Measurements from ENCODE around the gene SDSL. TPM values are rescaled to one million over a fixed set of nuclear protein-coding genes. Genes with fewer than 3 reads are reported as not detected.

The SDSL gene
- total RNA-seq, 1 experiment from 2014 or later, result 0.52 TPM

DNA sequence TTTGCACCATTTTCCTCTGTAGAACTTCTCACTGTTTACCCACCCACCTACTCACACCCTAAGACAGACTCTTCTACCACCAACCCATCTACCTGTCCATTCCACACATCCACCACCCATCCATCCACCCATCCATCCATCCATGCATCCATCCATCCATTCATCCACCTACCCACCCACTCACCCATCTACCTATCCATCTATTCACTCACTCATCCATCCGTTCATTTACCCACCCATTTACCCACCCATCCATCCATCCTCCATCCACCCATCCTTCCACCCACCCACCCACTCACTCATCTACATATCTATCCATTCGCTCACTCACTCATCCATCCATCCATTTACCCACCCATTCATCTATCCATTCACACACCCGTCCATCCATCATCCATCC, 48.7 kb upstream of the SDSL start (continued):
- TF ChIP-seq, protein P1, sequence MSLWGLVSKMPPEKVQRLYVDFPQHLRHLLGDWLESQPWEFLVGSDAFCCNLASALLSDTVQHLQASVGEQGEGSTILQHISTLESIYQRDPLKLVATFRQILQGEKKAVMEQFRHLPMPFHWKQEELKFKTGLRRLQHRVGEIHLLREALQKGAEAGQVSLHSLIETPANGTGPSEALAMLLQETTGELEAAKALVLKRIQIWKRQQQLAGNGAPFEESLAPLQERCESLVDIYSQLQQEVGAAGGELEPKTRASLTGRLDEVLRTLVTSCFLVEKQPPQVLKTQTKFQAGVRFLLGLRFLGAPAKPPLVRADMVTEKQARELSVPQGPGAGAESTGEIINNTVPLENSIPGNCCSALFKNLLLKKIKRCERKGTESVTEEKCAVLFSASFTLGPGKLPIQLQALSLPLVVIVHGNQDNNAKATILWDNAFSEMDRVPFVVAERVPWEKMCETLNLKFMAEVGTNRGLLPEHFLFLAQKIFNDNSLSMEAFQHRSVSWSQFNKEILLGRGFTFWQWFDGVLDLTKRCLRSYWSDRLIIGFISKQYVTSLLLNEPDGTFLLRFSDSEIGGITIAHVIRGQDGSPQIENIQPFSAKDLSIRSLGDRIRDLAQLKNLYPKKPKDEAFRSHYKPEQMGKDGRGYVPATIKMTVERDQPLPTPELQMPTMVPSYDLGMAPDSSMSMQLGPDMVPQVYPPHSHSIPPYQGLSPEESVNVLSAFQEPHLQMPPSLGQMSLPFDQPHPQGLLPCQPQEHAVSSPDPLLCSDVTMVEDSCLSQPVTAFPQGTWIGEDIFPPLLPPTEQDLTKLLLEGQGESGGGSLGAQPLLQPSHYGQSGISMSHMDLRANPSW (CRISPR knock-in tag; conservative IDR thresholded peaks at IDR 0.05; ENCODE audit: low read depth), result no peak
- TF ChIP-seq, protein P2, sequence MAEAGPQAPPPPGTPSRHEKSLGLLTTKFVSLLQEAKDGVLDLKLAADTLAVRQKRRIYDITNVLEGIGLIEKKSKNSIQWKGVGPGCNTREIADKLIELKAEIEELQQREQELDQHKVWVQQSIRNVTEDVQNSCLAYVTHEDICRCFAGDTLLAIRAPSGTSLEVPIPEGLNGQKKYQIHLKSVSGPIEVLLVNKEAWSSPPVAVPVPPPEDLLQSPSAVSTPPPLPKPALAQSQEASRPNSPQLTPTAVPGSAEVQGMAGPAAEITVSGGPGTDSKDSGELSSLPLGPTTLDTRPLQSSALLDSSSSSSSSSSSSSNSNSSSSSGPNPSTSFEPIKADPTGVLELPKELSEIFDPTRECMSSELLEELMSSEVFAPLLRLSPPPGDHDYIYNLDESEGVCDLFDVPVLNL (CRISPR knock-in tag; IDR thresholded peaks at IDR 0.05; ENCODE audit: borderline replicate concordance, low read depth), result no peak
- TF ChIP-seq SP1 (CRISPR knock-in tag; conservative IDR thresholded peaks at IDR 0.05) (no peak), NR2C2 (CRISPR knock-in tag; IDR thresholded peaks at IDR 0.05) (no peak), CREB1 (CRISPR knock-in tag; IDR thresholded peaks at IDR 0.05) (no peak), IRF2 (CRISPR knock-in tag; IDR thresholded peaks at IDR 0.05; ENCODE audit: borderline replicate concordance, low read depth) (no peak)
- TF ChIP-seq, protein P3, sequence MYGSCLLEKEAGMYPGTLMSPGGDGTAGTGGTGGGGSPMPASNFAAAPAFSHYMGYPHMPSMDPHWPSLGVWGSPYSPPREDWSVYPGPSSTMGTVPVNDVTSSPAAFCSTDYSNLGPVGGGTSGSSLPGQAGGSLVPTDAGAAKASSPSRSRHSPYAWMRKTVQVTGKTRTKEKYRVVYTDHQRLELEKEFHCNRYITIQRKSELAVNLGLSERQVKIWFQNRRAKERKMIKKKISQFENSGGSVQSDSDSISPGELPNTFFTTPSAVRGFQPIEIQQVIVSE (CRISPR knock-in tag; IDR thresholded peaks at IDR 0.05; ENCODE audit: borderline replicate concordance), result no peak

DNA sequence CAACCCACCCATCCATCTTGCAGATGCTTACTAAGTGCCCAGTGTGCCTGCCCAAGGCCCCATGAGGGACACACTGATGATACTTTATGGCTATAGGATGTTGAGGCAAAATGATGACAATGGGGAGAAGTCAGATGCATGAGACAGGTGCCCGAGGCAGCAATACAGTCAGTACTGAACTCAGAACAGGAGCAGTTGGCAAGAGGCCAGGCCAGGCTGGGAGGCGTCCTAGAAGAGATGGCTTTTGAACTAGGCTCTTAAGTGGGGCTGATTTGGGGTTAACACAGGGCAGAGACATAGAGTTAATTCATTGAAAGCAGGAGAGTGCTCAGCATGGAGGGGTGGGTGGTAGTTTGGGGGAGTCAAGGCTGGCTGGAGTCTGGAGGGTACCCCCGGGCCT, 48.2 kb upstream of the SDSL start:
- TF ChIP-seq IRF2 (CRISPR knock-in tag; IDR thresholded peaks at IDR 0.05; ENCODE audit: borderline replicate concordance, low read depth), result no peak
- TF ChIP-seq ZNF138 (CRISPR knock-in tag; conservative IDR thresholded peaks at IDR 0.05), result no peak
- TF ChIP-seq, protein P4, sequence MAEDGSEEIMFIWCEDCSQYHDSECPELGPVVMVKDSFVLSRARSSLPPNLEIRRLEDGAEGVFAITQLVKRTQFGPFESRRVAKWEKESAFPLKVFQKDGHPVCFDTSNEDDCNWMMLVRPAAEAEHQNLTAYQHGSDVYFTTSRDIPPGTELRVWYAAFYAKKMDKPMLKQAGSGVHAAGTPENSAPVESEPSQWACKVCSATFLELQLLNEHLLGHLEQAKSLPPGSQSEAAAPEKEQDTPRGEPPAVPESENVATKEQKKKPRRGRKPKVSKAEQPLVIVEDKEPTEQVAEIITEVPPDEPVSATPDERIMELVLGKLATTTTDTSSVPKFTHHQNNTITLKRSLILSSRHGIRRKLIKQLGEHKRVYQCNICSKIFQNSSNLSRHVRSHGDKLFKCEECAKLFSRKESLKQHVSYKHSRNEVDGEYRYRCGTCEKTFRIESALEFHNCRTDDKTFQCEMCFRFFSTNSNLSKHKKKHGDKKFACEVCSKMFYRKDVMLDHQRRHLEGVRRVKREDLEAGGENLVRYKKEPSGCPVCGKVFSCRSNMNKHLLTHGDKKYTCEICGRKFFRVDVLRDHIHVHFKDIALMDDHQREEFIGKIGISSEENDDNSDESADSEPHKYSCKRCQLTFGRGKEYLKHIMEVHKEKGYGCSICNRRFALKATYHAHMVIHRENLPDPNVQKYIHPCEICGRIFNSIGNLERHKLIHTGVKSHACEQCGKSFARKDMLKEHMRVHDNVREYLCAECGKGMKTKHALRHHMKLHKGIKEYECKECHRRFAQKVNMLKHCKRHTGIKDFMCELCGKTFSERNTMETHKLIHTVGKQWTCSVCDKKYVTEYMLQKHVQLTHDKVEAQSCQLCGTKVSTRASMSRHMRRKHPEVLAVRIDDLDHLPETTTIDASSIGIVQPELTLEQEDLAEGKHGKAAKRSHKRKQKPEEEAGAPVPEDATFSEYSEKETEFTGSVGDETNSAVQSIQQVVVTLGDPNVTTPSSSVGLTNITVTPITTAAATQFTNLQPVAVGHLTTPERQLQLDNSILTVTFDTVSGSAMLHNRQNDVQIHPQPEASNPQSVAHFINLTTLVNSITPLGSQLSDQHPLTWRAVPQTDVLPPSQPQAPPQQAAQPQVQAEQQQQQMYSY (CRISPR knock-in tag; IDR thresholded peaks at IDR 0.05), result no peak
- TF ChIP-seq, protein P5, sequence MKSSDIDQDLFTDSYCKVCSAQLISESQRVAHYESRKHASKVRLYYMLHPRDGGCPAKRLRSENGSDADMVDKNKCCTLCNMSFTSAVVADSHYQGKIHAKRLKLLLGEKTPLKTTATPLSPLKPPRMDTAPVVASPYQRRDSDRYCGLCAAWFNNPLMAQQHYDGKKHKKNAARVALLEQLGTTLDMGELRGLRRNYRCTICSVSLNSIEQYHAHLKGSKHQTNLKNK (CRISPR knock-in tag; IDR thresholded peaks at IDR 0.05), result no peak
- TF ChIP-seq ZNF232 (CRISPR knock-in tag; IDR thresholded peaks at IDR 0.05), result no peak
- no peak for TF ChIP-seq GTF2I (CRISPR knock-in tag; conservative IDR thresholded peaks at IDR 0.05)
- no peak for TF ChIP-seq ATF1 (CRISPR knock-in tag; IDR thresholded peaks at IDR 0.05)
- TF ChIP-seq, protein P6, sequence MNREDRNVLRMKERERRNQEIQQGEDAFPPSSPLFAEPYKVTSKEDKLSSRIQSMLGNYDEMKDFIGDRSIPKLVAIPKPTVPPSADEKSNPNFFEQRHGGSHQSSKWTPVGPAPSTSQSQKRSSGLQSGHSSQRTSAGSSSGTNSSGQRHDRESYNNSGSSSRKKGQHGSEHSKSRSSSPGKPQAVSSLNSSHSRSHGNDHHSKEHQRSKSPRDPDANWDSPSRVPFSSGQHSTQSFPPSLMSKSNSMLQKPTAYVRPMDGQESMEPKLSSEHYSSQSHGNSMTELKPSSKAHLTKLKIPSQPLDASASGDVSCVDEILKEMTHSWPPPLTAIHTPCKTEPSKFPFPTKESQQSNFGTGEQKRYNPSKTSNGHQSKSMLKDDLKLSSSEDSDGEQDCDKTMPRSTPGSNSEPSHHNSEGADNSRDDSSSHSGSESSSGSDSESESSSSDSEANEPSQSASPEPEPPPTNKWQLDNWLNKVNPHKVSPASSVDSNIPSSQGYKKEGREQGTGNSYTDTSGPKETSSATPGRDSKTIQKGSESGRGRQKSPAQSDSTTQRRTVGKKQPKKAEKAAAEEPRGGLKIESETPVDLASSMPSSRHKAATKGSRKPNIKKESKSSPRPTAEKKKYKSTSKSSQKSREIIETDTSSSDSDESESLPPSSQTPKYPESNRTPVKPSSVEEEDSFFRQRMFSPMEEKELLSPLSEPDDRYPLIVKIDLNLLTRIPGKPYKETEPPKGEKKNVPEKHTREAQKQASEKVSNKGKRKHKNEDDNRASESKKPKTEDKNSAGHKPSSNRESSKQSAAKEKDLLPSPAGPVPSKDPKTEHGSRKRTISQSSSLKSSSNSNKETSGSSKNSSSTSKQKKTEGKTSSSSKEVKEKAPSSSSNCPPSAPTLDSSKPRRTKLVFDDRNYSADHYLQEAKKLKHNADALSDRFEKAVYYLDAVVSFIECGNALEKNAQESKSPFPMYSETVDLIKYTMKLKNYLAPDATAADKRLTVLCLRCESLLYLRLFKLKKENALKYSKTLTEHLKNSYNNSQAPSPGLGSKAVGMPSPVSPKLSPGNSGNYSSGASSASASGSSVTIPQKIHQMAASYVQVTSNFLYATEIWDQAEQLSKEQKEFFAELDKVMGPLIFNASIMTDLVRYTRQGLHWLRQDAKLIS (CRISPR knock-in tag; IDR thresholded peaks at IDR 0.05; ENCODE audit: borderline replicate concordance), result no peak
- TF ChIP-seq ZNF396 (CRISPR knock-in tag; IDR thresholded peaks at IDR 0.05; ENCODE audit: borderline replicate concordance), result no peak
- TF ChIP-seq, protein P7, sequence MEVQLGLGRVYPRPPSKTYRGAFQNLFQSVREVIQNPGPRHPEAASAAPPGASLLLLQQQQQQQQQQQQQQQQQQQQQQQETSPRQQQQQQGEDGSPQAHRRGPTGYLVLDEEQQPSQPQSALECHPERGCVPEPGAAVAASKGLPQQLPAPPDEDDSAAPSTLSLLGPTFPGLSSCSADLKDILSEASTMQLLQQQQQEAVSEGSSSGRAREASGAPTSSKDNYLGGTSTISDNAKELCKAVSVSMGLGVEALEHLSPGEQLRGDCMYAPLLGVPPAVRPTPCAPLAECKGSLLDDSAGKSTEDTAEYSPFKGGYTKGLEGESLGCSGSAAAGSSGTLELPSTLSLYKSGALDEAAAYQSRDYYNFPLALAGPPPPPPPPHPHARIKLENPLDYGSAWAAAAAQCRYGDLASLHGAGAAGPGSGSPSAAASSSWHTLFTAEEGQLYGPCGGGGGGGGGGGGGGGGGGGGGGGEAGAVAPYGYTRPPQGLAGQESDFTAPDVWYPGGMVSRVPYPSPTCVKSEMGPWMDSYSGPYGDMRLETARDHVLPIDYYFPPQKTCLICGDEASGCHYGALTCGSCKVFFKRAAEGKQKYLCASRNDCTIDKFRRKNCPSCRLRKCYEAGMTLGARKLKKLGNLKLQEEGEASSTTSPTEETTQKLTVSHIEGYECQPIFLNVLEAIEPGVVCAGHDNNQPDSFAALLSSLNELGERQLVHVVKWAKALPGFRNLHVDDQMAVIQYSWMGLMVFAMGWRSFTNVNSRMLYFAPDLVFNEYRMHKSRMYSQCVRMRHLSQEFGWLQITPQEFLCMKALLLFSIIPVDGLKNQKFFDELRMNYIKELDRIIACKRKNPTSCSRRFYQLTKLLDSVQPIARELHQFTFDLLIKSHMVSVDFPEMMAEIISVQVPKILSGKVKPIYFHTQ (CRISPR knock-in tag; IDR thresholded peaks at IDR 0.05), result no peak
- TF ChIP-seq ZNF671 (CRISPR knock-in tag; IDR thresholded peaks at IDR 0.05), result no peak
- no peak for TF ChIP-seq ZNF121 (CRISPR knock-in tag; IDR thresholded peaks at IDR 0.05)
- no peaks in the 10 kb centered on the region for H3K27me3 Mint-ChIP-seq (ENCODE audit: low read depth)
- peaks cover 21% of the 10 kb centered on the region for H3K36me3 Mint-ChIP-seq
- H3K9me3 Mint-ChIP-seq, result no peaks in the 10 kb centered on the region
- no peaks in the 10 kb centered on the region for H3K4me1 Mint-ChIP-seq
- ATAC-seq (no peak), DNase-seq (ENCODE audit: low spot score) (no peak)
- CTCF ChIA-PET, result no interaction called here
- H3K4me3 Mint-ChIP-seq, result no peak overlapping the region
- no peak overlapping the region for H3K27ac Mint-ChIP-seq
- POLR2A ChIA-PET, result no interaction called here
